K562 (cell line): ENCODE measurements around the gene PDE8A.

Experiments
- DMBX1 ChIP-seq: fragments of 250-450 bp; sonication (Bioruptor Pico); IDR thresholded peaks from 2 replicates; pipeline ENCODE4 v1.8.0; 2022; ENCODE audit warnings: inconsistent platforms, mild to moderate bottlenecking, moderate library complexity, borderline replicate concordance
- EZH2 ChIP-seq: IDR thresholded peaks from 2 replicates; pipeline ENCODE4 v1.6.1; 2012; ENCODE audit warnings: low read depth, mild to moderate bottlenecking, inconsistent platforms, low read length, borderline replicate concordance
- JUND ChIP-seq, 2 experiments: IDR thresholded peaks; 2 replicates in 1 of 2; 3 replicates in 1 of 2; pipeline ENCODE4 v1.6.1; 2011; ENCODE audit warnings: borderline replicate concordance in 2 of 2, low read depth in 2 of 2, low read length in 2 of 2, improper control_type of control experiment in 1 of 2, missing biosample characterization in 1 of 2, missing genetic modification characterization in 1 of 2, missing genetic modification reagents in 1 of 2
- MTA1 ChIP-seq: fragments of 450-650 bp; IDR thresholded peaks from 2 replicates; pipeline ENCODE4 v1.6.1; 2017; ENCODE audit warnings: borderline replicate concordance
- POLR2AphosphoS5 ChIP-seq: IDR thresholded peaks from 2 replicates; pipeline ENCODE4 v1.6.1; 2011; ENCODE audit warnings: mild to moderate bottlenecking, low read depth, low read length, moderate library complexity; ENCODE audit not compliant: control insufficient read depth, insufficient read depth
- RBM39 ChIP-seq: fragments of 200-400 bp; formaldehyde crosslinking; optimal IDR thresholded peaks from 2 replicates; pipeline ENCODE3; 2018; ENCODE audit warnings: low read depth, low read length
- SIN3A ChIP-seq, 2 experiments: fragments of 150-350 bp in 1 of 2; IDR thresholded peaks; 2 replicates each; pipeline ENCODE4 v1.6.1; 2011 to 2016; ENCODE audit warnings: borderline replicate concordance in 2 of 2, low read depth in 2 of 2, low read length in 2 of 2, mild to moderate bottlenecking in 2 of 2, moderate library complexity in 2 of 2; ENCODE audit not compliant: control insufficient read depth in 1 of 2
- SMARCA4 ChIP-seq: fragments of 450-650 bp; IDR thresholded peaks from 2 replicates; pipeline ENCODE4 v1.6.1; 2016
- TAF1 ChIP-seq: IDR thresholded peaks from 2 replicates; pipeline ENCODE4 v1.6.1; 2011; ENCODE audit warnings: mild to moderate bottlenecking, low read length, moderate library complexity; ENCODE audit not compliant: insufficient read depth, control insufficient read depth, severe bottlenecking; ENCODE audit errors: extremely low read depth
- TAF7 ChIP-seq: fragments of 450-650 bp; IDR thresholded peaks from 2 replicates; pipeline ENCODE4 v1.6.1; 2016; ENCODE audit warnings: missing genetic modification characterization, missing compliant biosample characterization
- TAL1 ChIP-seq: fragments of 450-650 bp; IDR thresholded peaks from 2 replicates; pipeline ENCODE4 v1.6.1; 2016; ENCODE audit warnings: mild to moderate bottlenecking
- TF ChIP-seq, protein P1 (sequence below), 3 experiments: IDR thresholded peaks in 2 of 3; conservative IDR thresholded peaks in 1 of 3; 2 replicates each; pipeline ENCODE4 v1.5.1; 2011 to 2012; ENCODE audit warnings: low read length in 3 of 3, mild to moderate bottlenecking in 3 of 3, control low read depth in 2 of 3, improper control_type of control experiment in 1 of 3, inconsistent platforms in 1 of 3, low read depth in 1 of 3, mixed read lengths in 1 of 3, moderate library complexity in 1 of 3; ENCODE audit not compliant: insufficient read depth in 2 of 3
- TF ChIP-seq, protein P2 (sequence below): sonication (generic); formaldehyde crosslinking; IDR thresholded peaks from 2 replicates; pipeline ENCODE4 v1.8.0; 2022; ENCODE audit warnings: mild to moderate bottlenecking, missing genetic modification reagents

DNA sequence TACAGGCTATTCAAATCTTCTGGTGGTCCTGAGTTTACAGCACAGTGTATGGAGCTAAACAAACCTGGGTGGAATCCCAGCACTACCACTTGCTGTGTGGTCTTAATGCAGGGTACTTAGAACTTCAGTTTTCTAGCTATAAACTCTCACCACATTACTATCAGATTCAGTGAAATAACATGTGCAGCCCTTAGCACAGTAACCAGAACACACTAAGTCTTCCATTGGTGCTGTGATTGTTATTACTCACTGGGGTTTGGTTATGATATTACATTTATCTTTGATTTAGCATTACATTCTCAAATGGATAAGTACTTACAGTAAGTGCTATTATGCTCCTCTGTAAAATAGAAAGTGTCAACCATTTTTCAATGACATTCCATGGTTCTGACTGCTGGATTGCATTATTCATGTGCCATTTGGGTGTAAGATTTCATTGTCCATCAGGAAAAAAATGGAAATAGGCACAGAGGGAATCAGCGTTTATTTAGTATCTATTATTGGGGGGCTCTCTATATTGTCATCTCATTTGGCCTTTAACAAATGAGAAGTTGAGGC, 81.9 kb downstream of the PDE8A start:
- TF ChIP-seq, protein P1, sequence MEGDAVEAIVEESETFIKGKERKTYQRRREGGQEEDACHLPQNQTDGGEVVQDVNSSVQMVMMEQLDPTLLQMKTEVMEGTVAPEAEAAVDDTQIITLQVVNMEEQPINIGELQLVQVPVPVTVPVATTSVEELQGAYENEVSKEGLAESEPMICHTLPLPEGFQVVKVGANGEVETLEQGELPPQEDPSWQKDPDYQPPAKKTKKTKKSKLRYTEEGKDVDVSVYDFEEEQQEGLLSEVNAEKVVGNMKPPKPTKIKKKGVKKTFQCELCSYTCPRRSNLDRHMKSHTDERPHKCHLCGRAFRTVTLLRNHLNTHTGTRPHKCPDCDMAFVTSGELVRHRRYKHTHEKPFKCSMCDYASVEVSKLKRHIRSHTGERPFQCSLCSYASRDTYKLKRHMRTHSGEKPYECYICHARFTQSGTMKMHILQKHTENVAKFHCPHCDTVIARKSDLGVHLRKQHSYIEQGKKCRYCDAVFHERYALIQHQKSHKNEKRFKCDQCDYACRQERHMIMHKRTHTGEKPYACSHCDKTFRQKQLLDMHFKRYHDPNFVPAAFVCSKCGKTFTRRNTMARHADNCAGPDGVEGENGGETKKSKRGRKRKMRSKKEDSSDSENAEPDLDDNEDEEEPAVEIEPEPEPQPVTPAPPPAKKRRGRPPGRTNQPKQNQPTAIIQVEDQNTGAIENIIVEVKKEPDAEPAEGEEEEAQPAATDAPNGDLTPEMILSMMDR (IDR thresholded peaks at IDR 0.05 in 2 of 3, conservative IDR thresholded peaks at IDR 0.05 in 1 of 3; ENCODE audit: insufficient read depth in 2 of 3, low read depth in 1 of 3, low read length in 3 of 3) = no peak
- no peak for TF ChIP-seq TAF1
- no peak for TF ChIP-seq EZH2
- no peak for TF ChIP-seq JUND (IDR thresholded peaks at IDR 0.05; ENCODE audit: borderline replicate concordance, low read depth, low read length)
- TF ChIP-seq JUND (tag; IDR thresholded peaks at IDR 0.05; ENCODE audit: borderline replicate concordance, low read depth, low read length) = no peak
- no peak for TF ChIP-seq TAF7 (tag)
- TF ChIP-seq SIN3A (IDR thresholded peaks at IDR 0.05; ENCODE audit: borderline replicate concordance in 2 of 2, control insufficient read depth in 1 of 2, low read depth in 2 of 2, low read length in 2 of 2) = no peak
- no peak for TF ChIP-seq SMARCA4
- TF ChIP-seq RBM39 = no peak
- no peak for TF ChIP-seq MTA1
- TF ChIP-seq, protein P2, sequence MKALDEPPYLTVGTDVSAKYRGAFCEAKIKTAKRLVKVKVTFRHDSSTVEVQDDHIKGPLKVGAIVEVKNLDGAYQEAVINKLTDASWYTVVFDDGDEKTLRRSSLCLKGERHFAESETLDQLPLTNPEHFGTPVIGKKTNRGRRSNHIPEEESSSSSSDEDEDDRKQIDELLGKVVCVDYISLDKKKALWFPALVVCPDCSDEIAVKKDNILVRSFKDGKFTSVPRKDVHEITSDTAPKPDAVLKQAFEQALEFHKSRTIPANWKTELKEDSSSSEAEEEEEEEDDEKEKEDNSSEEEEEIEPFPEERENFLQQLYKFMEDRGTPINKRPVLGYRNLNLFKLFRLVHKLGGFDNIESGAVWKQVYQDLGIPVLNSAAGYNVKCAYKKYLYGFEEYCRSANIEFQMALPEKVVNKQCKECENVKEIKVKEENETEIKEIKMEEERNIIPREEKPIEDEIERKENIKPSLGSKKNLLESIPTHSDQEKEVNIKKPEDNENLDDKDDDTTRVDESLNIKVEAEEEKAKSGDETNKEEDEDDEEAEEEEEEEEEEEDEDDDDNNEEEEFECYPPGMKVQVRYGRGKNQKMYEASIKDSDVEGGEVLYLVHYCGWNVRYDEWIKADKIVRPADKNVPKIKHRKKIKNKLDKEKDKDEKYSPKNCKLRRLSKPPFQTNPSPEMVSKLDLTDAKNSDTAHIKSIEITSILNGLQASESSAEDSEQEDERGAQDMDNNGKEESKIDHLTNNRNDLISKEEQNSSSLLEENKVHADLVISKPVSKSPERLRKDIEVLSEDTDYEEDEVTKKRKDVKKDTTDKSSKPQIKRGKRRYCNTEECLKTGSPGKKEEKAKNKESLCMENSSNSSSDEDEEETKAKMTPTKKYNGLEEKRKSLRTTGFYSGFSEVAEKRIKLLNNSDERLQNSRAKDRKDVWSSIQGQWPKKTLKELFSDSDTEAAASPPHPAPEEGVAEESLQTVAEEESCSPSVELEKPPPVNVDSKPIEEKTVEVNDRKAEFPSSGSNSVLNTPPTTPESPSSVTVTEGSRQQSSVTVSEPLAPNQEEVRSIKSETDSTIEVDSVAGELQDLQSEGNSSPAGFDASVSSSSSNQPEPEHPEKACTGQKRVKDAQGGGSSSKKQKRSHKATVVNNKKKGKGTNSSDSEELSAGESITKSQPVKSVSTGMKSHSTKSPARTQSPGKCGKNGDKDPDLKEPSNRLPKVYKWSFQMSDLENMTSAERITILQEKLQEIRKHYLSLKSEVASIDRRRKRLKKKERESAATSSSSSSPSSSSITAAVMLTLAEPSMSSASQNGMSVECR = no peak
- TF ChIP-seq TAL1 = no peak
- TF ChIP-seq DMBX1 (CRISPR knock-in tag) = no peak
- TF ChIP-seq POLR2AphosphoS5 = no peak
